Measurements from ENCODE around the gene TCEANC2.

GRCh38 chr1:54124906-54125305, 71.5 kb downstream of the TCEANC2 start:
- TF ChIP-seq CTCF (IDR thresholded peaks at IDR 0.05; ENCODE audit: low read depth, low read length) = no peak
- no peak for TF ChIP-seq POLR2A (IDR thresholded peaks at IDR 0.05; ENCODE audit: extremely low read depth, insufficient read length)
- TF ChIP-seq MAX (IDR thresholded peaks at IDR 0.05; ENCODE audit: low read depth, low read length) = no peak
- TF ChIP-seq MYC (IDR thresholded peaks at IDR 0.05; ENCODE audit: low read depth, low read length) = no peak
